HFF-Myc (cell line): ENCODE data around the gene CTTNBP2.

Source experiments
- DNase-seq: peaks from one replicate; pipeline ENCODE4 v3.0.0-alpha.2; 2011; ENCODE audit warnings: low read depth; ENCODE audit errors: extremely low read depth
- H3K4me3 ChIP-seq: replicated peaks from 2 replicates; pipeline ENCODE4 v1.5.1; 2011; ENCODE audit warnings: low read depth, mild to moderate bottlenecking, control low read depth, low read length
- TF ChIP-seq, protein P1 (sequence below): IDR thresholded peaks from 2 replicates; pipeline ENCODE4 v1.5.1; 2012; ENCODE audit warnings: mild to moderate bottlenecking, low read depth, low read length, control low read depth; ENCODE audit errors: missing control alignments

Gene CTTNBP2

DNA sequence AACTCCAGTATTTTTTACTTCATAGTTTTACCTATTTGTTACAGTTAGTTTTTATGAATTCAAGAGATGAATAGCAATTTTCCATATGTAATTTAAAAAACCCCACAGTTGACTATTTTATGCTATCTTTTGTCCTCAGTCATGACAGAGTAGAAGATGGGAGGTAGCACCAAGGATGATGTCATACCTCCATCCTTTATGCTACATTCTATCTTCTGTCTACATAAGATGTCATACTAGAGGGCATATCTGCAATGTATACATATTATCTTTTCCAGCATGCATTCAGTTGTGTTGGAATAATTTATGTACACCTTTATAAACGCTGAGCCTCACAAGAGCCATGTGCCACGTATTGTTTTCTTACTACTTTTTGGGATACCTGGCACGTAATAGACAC, 209.2 kb downstream of the CTTNBP2 start:
- DNase-seq = no peak
- TF ChIP-seq, protein P1, sequence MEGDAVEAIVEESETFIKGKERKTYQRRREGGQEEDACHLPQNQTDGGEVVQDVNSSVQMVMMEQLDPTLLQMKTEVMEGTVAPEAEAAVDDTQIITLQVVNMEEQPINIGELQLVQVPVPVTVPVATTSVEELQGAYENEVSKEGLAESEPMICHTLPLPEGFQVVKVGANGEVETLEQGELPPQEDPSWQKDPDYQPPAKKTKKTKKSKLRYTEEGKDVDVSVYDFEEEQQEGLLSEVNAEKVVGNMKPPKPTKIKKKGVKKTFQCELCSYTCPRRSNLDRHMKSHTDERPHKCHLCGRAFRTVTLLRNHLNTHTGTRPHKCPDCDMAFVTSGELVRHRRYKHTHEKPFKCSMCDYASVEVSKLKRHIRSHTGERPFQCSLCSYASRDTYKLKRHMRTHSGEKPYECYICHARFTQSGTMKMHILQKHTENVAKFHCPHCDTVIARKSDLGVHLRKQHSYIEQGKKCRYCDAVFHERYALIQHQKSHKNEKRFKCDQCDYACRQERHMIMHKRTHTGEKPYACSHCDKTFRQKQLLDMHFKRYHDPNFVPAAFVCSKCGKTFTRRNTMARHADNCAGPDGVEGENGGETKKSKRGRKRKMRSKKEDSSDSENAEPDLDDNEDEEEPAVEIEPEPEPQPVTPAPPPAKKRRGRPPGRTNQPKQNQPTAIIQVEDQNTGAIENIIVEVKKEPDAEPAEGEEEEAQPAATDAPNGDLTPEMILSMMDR = no peak
- H3K4me3 ChIP-seq = no peak overlapping the region

DNA sequence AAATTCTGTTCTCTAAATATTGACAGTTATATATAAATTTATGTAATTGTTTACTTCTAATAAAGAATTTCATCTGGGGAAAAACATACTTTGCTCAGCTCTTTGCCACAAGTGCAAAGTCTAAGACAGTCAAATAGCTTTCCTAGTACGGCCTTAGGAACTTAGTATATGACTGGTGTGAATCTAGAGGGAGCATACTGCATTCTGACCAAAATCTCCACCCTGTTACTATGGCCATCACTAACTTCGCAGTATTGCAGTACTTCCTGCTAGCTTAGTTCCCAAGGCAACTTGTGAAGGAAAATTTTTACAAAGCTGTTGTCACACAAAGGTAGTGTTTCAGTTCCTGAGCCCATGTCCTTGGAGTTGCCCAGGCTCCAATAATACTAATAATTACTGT, 211.9 kb downstream of the CTTNBP2 start:
- DNase-seq = no peak
- TF ChIP-seq, protein P1 = no peak
- H3K4me3 ChIP-seq = no peak overlapping the region
